K562 (cell line): Measurements from ENCODE around the gene CSMD2.

Source experiments
- EZH2 ChIP-seq: IDR thresholded peaks from 2 replicates; pipeline ENCODE4 v1.6.1; 2012; ENCODE audit warnings: low read depth, mild to moderate bottlenecking, inconsistent platforms, low read length, borderline replicate concordance
- HDAC2 ChIP-seq: fragments of 450-650 bp; IDR thresholded peaks from 2 replicates; pipeline ENCODE4 v1.6.1; 2016; ENCODE audit warnings: mild to moderate bottlenecking
- JUNB ChIP-seq: fragments of 450-650 bp; formaldehyde crosslinking; conservative IDR thresholded peaks from 2 replicates; pipeline ENCODE4 v1.4.0; 2020; ENCODE audit warnings: mild to moderate bottlenecking
- MTA2 ChIP-seq: fragments of 450-650 bp; IDR thresholded peaks from 2 replicates; pipeline ENCODE4 v1.6.1; 2016; ENCODE audit warnings: low read depth
- NFRKB ChIP-seq: fragments of 450-650 bp; IDR thresholded peaks from 2 replicates; pipeline ENCODE4 v1.6.1; 2016; ENCODE audit warnings: low read depth
- POLR2A ChIP-seq: fragments of 450-650 bp; conservative IDR thresholded peaks from 2 replicates; pipeline ENCODE4 v1.6.1; 2016
- SMC3 ChIP-seq: conservative IDR thresholded peaks from 2 replicates; pipeline ENCODE4 v1.6.1; 2011; ENCODE audit warnings: low read depth, low read length, improper control_type of control experiment; ENCODE audit not compliant: insufficient read depth
- SREBF1 ChIP-seq: fragments of 150-350 bp; IDR thresholded peaks from 2 replicates; pipeline ENCODE4 v1.6.1; 2014; ENCODE audit warnings: antibody characterized with exemption, low read depth, low read length, borderline replicate concordance
- SRF ChIP-seq, 2 experiments: fragments of 250-450, 450-650 bp in 1 of 2; sonication (Bioruptor Pico) in 1 of 2; sonication (generic) in 1 of 2; formaldehyde crosslinking; IDR thresholded peaks; 2 replicates each; pipeline versions ENCODE4 v1.5.0 to v1.5.1; 2020 to 2022; ENCODE audit warnings: mild to moderate bottlenecking in 1 of 2, missing genetic modification reagents in 1 of 2
- ZC3H8 ChIP-seq: fragments of 450-650 bp; IDR thresholded peaks from 2 replicates; pipeline ENCODE4 v1.6.1; 2017
- TF ChIP-seq, protein P1 (sequence below), 3 experiments: IDR thresholded peaks in 2 of 3; conservative IDR thresholded peaks in 1 of 3; 2 replicates each; pipeline ENCODE4 v1.5.1; 2011 to 2012; ENCODE audit warnings: low read length in 3 of 3, mild to moderate bottlenecking in 3 of 3, control low read depth in 2 of 3, improper control_type of control experiment in 1 of 3, inconsistent platforms in 1 of 3, low read depth in 1 of 3, mixed read lengths in 1 of 3, moderate library complexity in 1 of 3; ENCODE audit not compliant: insufficient read depth in 2 of 3

DNA sequence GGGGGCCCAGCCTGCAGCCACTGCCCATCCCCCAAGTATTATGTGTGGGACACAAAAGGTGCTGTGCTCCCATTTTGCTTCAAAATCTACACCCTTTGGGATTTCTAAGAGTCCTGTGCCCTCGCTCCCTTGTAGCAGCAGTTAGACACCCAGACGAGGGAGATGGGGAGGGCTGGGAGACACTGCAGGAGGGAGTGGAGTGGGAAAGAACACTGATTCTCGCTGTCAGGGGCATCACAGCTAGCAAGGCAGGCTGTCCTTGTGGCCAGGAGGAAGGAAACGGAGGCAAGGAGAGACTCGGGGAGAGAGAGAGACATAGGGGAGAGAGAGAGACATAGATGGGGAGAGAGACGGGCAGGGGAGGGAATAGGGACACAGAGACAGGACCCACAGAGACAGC lies 38.5 kb downstream of the CSMD2 start:
- TF ChIP-seq EZH2: no peak
- no peak for TF ChIP-seq HDAC2
- no peak for TF ChIP-seq SMC3
- TF ChIP-seq JUNB (CRISPR knock-in tag): no peak
- no peak for TF ChIP-seq MTA2
- TF ChIP-seq, protein P1, sequence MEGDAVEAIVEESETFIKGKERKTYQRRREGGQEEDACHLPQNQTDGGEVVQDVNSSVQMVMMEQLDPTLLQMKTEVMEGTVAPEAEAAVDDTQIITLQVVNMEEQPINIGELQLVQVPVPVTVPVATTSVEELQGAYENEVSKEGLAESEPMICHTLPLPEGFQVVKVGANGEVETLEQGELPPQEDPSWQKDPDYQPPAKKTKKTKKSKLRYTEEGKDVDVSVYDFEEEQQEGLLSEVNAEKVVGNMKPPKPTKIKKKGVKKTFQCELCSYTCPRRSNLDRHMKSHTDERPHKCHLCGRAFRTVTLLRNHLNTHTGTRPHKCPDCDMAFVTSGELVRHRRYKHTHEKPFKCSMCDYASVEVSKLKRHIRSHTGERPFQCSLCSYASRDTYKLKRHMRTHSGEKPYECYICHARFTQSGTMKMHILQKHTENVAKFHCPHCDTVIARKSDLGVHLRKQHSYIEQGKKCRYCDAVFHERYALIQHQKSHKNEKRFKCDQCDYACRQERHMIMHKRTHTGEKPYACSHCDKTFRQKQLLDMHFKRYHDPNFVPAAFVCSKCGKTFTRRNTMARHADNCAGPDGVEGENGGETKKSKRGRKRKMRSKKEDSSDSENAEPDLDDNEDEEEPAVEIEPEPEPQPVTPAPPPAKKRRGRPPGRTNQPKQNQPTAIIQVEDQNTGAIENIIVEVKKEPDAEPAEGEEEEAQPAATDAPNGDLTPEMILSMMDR (IDR thresholded peaks at IDR 0.05 in 2 of 3, conservative IDR thresholded peaks at IDR 0.05 in 1 of 3; ENCODE audit: insufficient read depth in 2 of 3, low read depth in 1 of 3, low read length in 3 of 3): no peak
- TF ChIP-seq NFRKB: no peak
- TF ChIP-seq POLR2A: no peak
- no peak for TF ChIP-seq ZC3H8
- no peak for TF ChIP-seq SRF (CRISPR knock-in tag; IDR thresholded peaks at IDR 0.05)
- TF ChIP-seq SREBF1: no peak
